HG03025 (cell line): ENCODE data around the gene TNIP1.
A peak's percentile ranks its signal among the peaks of the same experiment; 100 is the strongest.

ENCODE experiments used
- ATAC-seq: cut with Tn5 transposase; IDR thresholded peaks from one replicate; pipeline ENCODE4 v1.9.1; 2021; ENCODE audit warnings: mild to moderate bottlenecking, moderate library complexity; ENCODE audit not compliant: unreplicated experiment, low FRiP score

TNIP1 gene

GRCh38 chr5:151080613-151081430 lies at the start of gene TNIP1:
TNIP1 (minus strand) TSS chr5:151081034; CDS start chr5:151065095, 15,939 bp downstream.
- ATAC-seq, result peak; percentile 74

DNA sequence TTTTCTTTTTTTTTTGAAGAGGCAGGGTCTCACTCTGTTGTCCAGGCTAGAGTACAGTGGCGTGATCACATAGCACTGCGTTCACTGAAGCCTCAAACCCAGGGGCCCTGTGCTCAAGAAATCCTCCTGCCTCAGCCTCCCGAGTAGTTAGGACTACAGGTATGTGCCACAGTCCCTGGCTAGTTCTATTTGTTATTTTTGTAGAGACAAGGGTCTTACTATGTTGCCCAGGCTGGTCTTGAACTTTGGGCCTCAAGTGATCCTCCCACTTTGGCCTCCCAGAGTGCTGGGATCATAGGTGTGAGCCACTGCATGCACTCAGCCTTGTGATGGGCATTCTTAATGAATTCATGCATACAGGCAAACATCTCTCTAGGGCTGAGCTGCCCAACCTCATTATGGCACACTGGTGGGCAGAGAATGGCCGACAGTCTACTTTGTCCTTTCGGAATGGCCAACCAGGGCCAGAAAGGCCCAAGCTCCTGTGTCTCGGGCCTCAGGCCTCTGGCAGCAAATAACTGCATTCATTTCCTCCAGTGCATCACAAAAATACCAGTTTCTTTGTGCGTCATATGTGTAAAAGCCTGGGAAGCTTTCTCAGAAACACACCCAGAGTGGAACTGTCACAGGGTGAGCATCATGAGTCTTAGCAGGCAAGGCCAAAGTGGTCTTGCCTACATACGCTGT lies 49.5 kb upstream of the TNIP1 start:
- ATAC-seq, result no peak

DNA sequence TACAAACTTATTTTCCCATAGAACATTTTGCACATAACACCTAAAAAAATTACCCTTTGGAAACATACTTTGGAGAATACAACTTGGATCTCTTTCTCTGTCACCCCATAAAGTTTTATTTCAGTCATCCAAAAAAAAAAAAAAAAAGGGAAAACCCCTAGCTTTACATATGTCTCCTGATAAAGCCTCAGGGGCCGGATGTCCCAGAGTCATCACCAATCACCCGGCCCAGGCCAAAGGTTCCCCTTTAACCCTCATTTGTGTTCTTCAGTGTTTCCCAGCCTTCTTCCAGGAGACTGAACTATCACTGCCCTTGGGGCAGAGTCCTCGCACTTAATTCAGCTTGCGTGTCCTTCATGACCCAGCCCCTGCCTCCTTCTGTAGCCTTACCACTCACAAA lies 48.0 kb upstream of the TNIP1 start:
- ATAC-seq, result no peak

GRCh38 chr5:151127926-151128325 lies 47.1 kb upstream of the TNIP1 start:
- no peak for ATAC-seq

DNA sequence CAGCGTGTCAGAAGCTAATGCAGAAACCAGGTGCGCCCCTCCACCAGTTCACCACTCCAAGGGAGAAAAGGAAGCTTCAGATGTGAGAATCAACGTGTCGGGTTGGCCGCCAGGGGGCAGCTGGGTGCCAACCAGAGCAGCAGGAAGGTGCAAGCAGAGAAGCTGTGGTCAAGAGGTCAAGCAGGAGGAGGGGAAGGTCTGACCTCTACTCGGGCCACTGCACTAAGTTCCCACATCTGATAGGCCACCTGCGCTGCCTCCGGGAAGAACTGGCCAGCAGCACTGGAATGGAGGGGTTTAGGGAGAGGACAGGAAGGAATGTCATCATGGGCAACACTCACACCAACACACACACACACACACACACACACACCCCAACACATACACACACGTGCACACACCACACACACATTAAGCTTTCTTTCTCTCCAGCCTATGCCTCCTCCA lies 45.4 kb upstream of the TNIP1 start:
- no peak for ATAC-seq

- ATAC-seq, result no peak
Observed at GRCh38 chr5:151125421-151125820, 44.6 kb upstream of the TNIP1 start.

DNA sequence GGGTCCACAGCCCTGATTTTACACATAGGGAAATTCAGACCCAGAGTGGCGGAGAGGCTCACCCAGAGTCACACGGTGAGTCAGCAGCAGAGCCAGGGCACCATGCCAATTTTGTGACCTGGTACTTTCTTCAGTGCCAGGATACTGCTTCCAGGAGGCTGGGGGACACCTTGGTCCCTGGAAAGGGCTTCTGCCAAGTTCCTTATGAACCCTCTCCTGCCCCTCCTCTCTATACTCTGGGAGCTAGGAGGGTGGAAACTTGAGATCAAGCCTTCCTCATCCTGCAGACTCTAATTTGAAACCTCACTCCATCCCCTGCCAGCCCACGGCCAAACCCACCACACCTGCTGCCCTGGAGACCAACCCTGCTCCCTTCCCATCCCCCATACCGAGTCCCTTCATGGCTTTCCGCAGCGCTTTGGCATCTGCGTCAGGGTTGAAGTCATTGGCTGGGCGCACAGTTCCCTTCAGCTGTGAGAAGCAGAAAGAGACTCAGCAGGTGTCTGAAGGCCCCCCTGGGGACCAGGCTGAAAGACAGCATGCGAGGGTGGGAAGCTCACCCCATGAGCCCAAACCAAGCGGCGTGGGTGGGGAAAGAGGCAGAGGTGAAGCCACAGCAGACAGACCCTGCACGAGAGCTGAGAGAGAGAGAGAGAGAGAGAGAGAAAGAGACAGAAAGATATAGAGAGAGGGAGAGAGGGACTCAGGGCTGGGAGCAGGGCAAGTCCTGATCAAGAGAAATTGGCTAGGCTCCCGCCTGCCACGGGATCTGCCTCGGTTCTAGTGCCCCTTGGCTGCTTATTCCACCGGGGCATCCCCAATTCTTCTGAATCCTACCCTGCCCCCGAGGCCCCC lies 43.3 kb upstream of the TNIP1 start:
- ATAC-seq, result peak; percentile 72

GRCh38 chr5:151122828-151123227 lies 42.0 kb upstream of the TNIP1 start:
- ATAC-seq, result no peak

- ATAC-seq, result no peak
Observed at GRCh38 chr5:151121665-151122064, 40.8 kb upstream of the TNIP1 start.

GRCh38 chr5:151121095-151121494 lies 40.3 kb upstream of the TNIP1 start:
- ATAC-seq, result no peak

- ATAC-seq, result no peak
Observed at GRCh38 chr5:151118913-151119575, 38.2 kb upstream of the TNIP1 start.

DNA sequence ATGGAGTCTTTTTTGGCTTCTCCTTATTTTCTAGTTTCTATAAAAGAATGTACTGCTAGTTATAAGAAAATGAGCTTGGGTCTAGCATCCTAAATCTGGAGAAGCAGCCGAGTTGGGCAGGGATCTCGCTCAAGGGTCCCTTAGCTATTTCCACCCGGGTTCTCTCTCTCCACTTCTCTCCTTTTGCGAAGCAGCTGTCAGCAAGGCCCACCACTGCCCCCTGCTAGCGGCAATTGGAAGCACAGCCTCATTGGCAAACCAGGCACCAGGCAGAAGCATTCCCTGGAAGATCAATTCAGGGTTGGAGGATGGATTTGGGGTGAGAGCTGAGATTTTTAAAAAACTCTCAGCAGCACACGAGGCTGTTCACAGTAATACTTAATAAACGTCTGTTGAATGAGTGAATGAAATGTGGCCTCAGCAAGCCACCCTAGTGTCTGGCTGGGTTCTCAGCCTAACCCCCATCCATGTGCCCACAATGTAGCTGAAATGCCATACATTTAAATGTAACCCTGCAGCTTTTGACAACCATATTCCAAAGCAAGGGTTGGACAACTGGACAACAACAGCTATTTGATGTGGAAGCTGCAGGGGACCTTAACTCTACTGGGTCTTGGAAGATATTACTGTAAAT lies 34.6 kb upstream of the TNIP1 start:
- ATAC-seq, result no peak

GRCh38 chr5:151113651-151114050 lies 32.8 kb upstream of the TNIP1 start:
- ATAC-seq, result no peak

DNA sequence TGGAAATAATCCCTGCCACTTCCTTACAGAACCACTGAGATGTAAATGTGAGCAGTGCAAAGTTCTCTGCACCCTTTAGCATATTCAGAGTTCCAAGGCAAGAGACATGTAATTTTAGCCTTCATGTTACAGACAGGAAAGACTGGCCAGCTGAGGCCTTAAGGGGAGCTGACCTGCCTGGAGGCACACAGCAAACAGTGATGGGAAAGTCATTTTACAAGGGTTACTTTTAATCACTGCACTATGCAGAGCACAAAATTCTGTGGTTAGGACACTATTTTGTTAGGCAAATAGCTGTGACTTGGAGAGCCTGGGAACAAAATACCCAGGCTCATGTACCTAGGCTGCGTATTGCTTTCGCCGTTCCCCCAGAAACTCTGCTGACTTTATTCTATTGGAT lies 30.2 kb upstream of the TNIP1 start:
- ATAC-seq, result no peak

DNA sequence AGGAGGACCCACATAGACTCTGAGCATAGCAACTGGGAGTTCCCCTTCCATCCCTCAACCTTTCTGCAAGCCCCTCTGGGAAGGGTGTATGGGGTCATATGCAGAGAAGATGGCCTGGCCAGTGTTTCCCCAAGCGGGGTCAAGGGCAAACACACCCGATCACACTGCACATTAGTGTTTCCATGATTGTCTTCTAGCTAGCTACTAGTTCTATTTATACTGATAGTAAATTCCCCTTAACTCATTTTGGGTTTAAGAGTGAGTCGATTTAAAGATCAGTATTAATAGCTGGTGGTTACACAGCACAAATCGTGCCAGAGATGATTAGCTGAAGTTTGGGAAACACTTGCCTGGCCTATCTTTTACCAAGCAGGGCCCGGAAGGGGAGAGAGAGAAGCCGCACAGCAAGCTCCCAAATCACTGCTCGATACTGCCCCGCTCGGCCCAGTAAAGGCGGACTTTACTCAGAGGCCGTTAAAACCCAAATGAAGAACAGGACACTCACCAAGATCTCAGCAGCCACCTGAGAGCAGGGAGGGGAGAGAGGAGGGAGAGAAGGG lies 29.4 kb upstream of the TNIP1 start:
- no peak for ATAC-seq

GRCh38 chr5:151108566-151108965 lies 27.7 kb upstream of the TNIP1 start:
- ATAC-seq, result no peak

DNA sequence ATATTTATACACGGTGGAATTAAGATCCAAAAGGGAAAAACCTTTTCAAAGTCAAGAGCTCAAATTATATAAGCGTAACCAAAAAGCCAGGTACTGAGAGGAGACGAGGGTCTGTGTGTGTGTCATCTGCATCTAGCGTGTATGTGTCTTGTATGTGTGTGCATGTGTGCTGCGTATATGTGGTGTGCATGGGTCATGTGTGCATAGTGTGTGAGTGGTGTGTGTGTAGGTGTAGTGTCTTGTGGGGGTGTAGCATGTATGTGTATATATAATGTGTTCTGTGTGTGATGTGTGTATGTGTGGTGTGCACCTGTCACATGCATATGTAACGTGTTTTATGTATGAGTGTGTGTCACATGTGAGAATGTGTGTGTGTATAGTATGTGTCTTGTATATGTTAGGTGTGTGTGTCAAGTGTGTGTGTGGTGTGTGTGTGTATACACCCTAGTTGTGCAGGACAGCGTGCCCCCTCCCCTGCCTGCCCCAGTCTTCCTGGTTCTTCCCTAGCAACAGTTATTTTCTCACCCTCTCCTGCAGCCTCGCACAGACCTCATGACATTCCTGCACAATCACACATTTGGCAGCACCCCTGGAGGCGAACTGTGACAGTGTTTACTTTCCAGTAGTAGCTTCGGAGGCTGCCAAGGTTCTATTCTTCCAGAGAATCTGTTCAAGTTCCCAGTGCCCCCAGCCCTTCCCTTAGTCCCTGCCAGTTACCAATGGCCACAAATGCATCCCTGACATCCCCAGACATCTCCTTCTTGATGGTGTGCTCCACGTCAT lies 27.1 kb upstream of the TNIP1 start:
- no peak for ATAC-seq

DNA sequence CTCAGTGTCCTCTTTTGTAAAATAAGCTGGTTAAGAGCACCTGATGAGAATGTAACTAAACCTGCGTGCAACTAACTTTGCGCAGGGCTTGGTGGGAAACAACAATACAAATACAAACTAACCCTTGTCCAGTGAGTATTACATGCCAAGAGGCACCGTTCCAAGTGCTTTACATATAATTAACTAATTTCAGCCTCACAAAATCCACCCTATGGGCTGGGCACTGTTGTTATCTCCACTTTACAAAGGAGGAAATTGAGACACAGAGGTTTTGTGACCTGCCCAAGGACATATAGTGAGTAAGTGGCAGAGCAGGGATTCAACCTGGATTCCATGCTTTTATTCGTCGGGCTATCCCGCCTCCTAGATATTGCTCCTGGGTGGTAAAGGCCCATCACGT lies 26.2 kb upstream of the TNIP1 start:
- no peak for ATAC-seq

GRCh38 chr5:151106509-151106908 lies 25.7 kb upstream of the TNIP1 start:
- no peak for ATAC-seq
